HEK293 (cell line): ENCODE data around the gene MRPL47.

Experiments used
- CTCF ChIA-PET: fragments of 350-600 bp; formaldehyde crosslinking; extraction: SDS; loops from one replicate; lab custom pipeline; 2021; ENCODE audit warnings: antibody characterized with exemption; lab: Yijun Ruan, JAX
- POLR2A ChIA-PET: fragments of 300-600 bp; formaldehyde crosslinking; extraction: SDS; loops from one replicate; lab custom pipeline; 2020; ENCODE audit warnings: antibody characterized with exemption, inconsistent platforms; lab: Yijun Ruan, JAX
- H3K27ac ChIP-seq: fragments of 200-500 bp; sonication (Bioruptor generic); 2 replicates; pipeline ENCODE4 v1.5.1; 2014; ENCODE audit warnings: low read depth, low read length, control low read depth, inconsistent platforms; ENCODE audit errors: extremely low read depth
- H3K36me3 ChIP-seq, 2 experiments: fragments of 200-500 bp in 1 of 2; sonication (Bioruptor generic) in 1 of 2; 1 replicate in 1 of 2; 2 replicates in 1 of 2; pipeline ENCODE4 v1.5.1; 2014 to 2017; ENCODE audit warnings: inconsistent platforms in 2 of 2, low read length in 2 of 2; ENCODE audit not compliant: control insufficient read depth in 2 of 2, insufficient read depth in 1 of 2
- H3K4me1 ChIP-seq: fragments of 200-500 bp; sonication (Bioruptor generic); 2 replicates; pipeline ENCODE4 v1.5.1; 2014; ENCODE audit warnings: mild to moderate bottlenecking, low read length, inconsistent platforms; ENCODE audit not compliant: control insufficient read depth, insufficient read depth
- H3K4me3 ChIP-seq: 2 replicates; pipeline ENCODE4 v1.5.1; 2011; ENCODE audit warnings: low read depth, mild to moderate bottlenecking, control low read depth, low read length, moderate library complexity
- H3K9me3 ChIP-seq: fragments of 200-500 bp; sonication (Bioruptor generic); 2 replicates; pipeline ENCODE4 v1.5.1; 2014; ENCODE audit warnings: low read depth, low read length, inconsistent platforms; ENCODE audit not compliant: control insufficient read depth, insufficient read depth
- BCL11A ChIP-seq: fragments of 450-650 bp; formaldehyde crosslinking; IDR thresholded peaks from 2 replicates; pipeline ENCODE4 v1.5.1; 2016; ENCODE audit warnings: low read depth, missing biosample characterization, missing genetic modification characterization
- EGR2 ChIP-seq: fragments of 450-650 bp; formaldehyde crosslinking; IDR thresholded peaks from 2 replicates; pipeline ENCODE4 v1.5.1; 2016; ENCODE audit warnings: low read depth, missing biosample characterization, missing genetic modification characterization
- GLI2 ChIP-seq: fragments of 450-650 bp; formaldehyde crosslinking; IDR thresholded peaks from 2 replicates; pipeline ENCODE4; 2017; ENCODE audit warnings: missing biosample characterization, missing genetic modification characterization, low read depth, borderline replicate concordance
- PATZ1 ChIP-seq: fragments of 450-650 bp; formaldehyde crosslinking; IDR thresholded peaks from 2 replicates; pipeline ENCODE4 v1.5.1; 2016; ENCODE audit warnings: missing biosample characterization, missing genetic modification characterization
- RBAK ChIP-seq: fragments of 450-650 bp; formaldehyde crosslinking; IDR thresholded peaks from 2 replicates; pipeline ENCODE4 v1.5.1; 2016; ENCODE audit warnings: missing biosample characterization, missing genetic modification characterization
- ZNF16 ChIP-seq: fragments of 450-650 bp; formaldehyde crosslinking; IDR thresholded peaks from 2 replicates; pipeline ENCODE4 v1.5.1; 2016; ENCODE audit warnings: low read depth, missing biosample characterization, missing genetic modification characterization
- ZNF394 ChIP-seq: fragments of 450-650 bp; formaldehyde crosslinking; IDR thresholded peaks from 2 replicates; pipeline ENCODE4 v1.5.1; 2016; ENCODE audit warnings: missing biosample characterization, missing genetic modification characterization, mild to moderate bottlenecking, moderate library complexity, borderline replicate concordance
- ZNF423 ChIP-seq: fragments of 450-650 bp; formaldehyde crosslinking; IDR thresholded peaks from 2 replicates; pipeline ENCODE4 v1.5.1; 2016; ENCODE audit warnings: missing biosample characterization, missing genetic modification characterization
- ZNF501 ChIP-seq: fragments of 450-650 bp; formaldehyde crosslinking; IDR thresholded peaks from 2 replicates; pipeline ENCODE4 v1.5.1; 2016; ENCODE audit warnings: missing biosample characterization, missing genetic modification characterization
- ZNF645 ChIP-seq: fragments of 450-650 bp; formaldehyde crosslinking; IDR thresholded peaks from 2 replicates; pipeline ENCODE4; 2016; ENCODE audit warnings: missing biosample characterization, missing genetic modification characterization

The MRPL47 gene

GRCh38 chr3:179541596-179541995, 62.8 kb downstream of the MRPL47 start (continued):
- TF ChIP-seq ZNF645 (no peak), ZNF423 (tag by site-specific recombination) (no peak), GLI2 (tag by site-specific recombination) (no peak), RBAK (tag by site-specific recombination) (no peak), ZNF394 (no peak), EGR2 (peak; percentile 89)

- no peaks in the 10 kb centered on the region for H3K4me1 ChIP-seq
- POLR2A ChIA-PET, result no interaction called here
- TF ChIP-seq ZNF501 (tag by site-specific recombination) (no peak), BCL11A (no peak), ZNF16 (tag by site-specific recombination) (no peak), PATZ1 (tag by site-specific recombination) (no peak)
- TF ChIP-seq, all 188 proteins: peak for 0
- CTCF ChIA-PET, result interaction anchor here (0.5 kb wide), 1 partner anchor 147 kb away, joined by 3 read pairs; no protein-coding TSS in a partner anchor
- no peak overlapping the region for H3K27ac ChIP-seq
- H3K9me3 ChIP-seq, result no peaks in the 10 kb centered on the region
- no peak overlapping the region for H3K4me3 ChIP-seq
- H3K36me3 ChIP-seq, result no peaks in the 10 kb centered on the region
Observed at GRCh38 chr3:179541094-179541493, 63.3 kb downstream of the MRPL47 start.
